ENCODE measurements around the gene YJU2.

- TF ChIP-seq CTCF (IDR thresholded peaks at IDR 0.05) (peak; percentile 21), EZH2phosphoT487 (IDR thresholded peaks at IDR 0.05) (no peak)
Observed at GRCh38 chr19:4206818-4207484, 39.9 kb upstream of the YJU2 start.

Measured in neural progenitor cell (in vitro differentiated cells).